Subcutaneous abdominal adipose tissue (tissue), 5 donors: ENCODE measurements around the gene RNF114.
A peak's percentile ranks its signal among the peaks of the same experiment; 100 is the strongest.

Source experiments
- H3K27ac ChIP-seq: one replicate; pipeline ENCODE4 v1.7.0; 2013; ENCODE audit warnings: low read depth, mild to moderate bottlenecking, inconsistent platforms, low read length, moderate library complexity
- H3K27me3 ChIP-seq, 5 donors: one replicate each; pipeline ENCODE4 v1.7.0; 2013; ENCODE audit warnings: low read length in 5 of 5, inconsistent platforms in 1 of 5; ENCODE audit not compliant: control insufficient read depth in 5 of 5, insufficient read depth in 4 of 5
- H3K36me3 ChIP-seq, 5 donors: one replicate each; pipeline ENCODE4 v1.7.0; 2013; ENCODE audit warnings: low read length in 5 of 5; ENCODE audit not compliant: control insufficient read depth in 5 of 5, insufficient read depth in 5 of 5
- H3K4me1 ChIP-seq, 5 donors: one replicate each; pipeline ENCODE4 v1.7.0; 2013; ENCODE audit warnings: low read length in 5 of 5, mild to moderate bottlenecking in 3 of 5, moderate library complexity in 1 of 5; ENCODE audit not compliant: control insufficient read depth in 5 of 5, insufficient read depth in 5 of 5
- H3K4me3 ChIP-seq, 5 donors: one replicate each; pipeline ENCODE4 v1.7.0; 2013; ENCODE audit warnings: low read length in 5 of 5, low read depth in 1 of 5
- H3K9ac ChIP-seq, 5 donors: one replicate each; pipeline ENCODE4 v1.7.0; 2013; ENCODE audit warnings: low read length in 5 of 5, mild to moderate bottlenecking in 4 of 5, moderate library complexity in 3 of 5
- H3K9me3 ChIP-seq, 5 donors: one replicate each; pipeline ENCODE4 v1.7.0; 2013; ENCODE audit warnings: low read length in 5 of 5; ENCODE audit not compliant: control insufficient read depth in 5 of 5
- donor health status: healthy.
- donor health status: healthy.
- donor health status: healthy.
- donor health status: healthy.
- donor health status: healthy.

Gene RNF114

GRCh38 chr20:49936153-49937026, at the start of gene RNF114:
Gene RNF114 (plus strand): TSS chr20:49936397. CDS start chr20:49936413, 16 bp downstream.
- no peaks in the 10 kb centered on the region for H3K27me3 ChIP-seq
- no peaks in the 10 kb centered on the region for H3K9me3 ChIP-seq
- peaks cover under 1 to 9% (median 6%) of the 10 kb centered on the region in 5 donors for H3K36me3 ChIP-seq
- peak within 1 kb of the TSS; percentile 58 for H3K27ac ChIP-seq
- peaks cover 8 to 49% (median 41%) of the 10 kb centered on the region in 5 donors for H3K4me1 ChIP-seq
- H3K4me3 ChIP-seq: peak within 1 kb of the TSS; percentile 83 to 94 (median 91)
- H3K9ac ChIP-seq: peak within 1 kb of the TSS; percentile 73 to 94 (median 91)

GRCh38 chr20:49886571-49887213, 49.5 kb upstream of the RNF114 start:
- H3K27ac ChIP-seq: peak overlapping the region; percentile 50
- no peaks in the 10 kb centered on the region for H3K9me3 ChIP-seq
- H3K27me3 ChIP-seq: no peaks in the 10 kb centered on the region
- H3K36me3 ChIP-seq: peaks cover 0 to 88% (median 57%) of the 10 kb centered on the region in 5 donors
- peak overlapping the region in 2 of 5 donors; percentile 1 to 62 for H3K9ac ChIP-seq
- H3K4me3 ChIP-seq: no peak overlapping the region
- peaks cover 4 to 30% (median 21%) of the 10 kb centered on the region in 5 donors for H3K4me1 ChIP-seq

- Histone ChIP-seq H3K27ac (peak overlapping the region; percentile 50), H3K9me3 (no peaks in the 10 kb centered on the region), H3K9ac (peak overlapping the region in 2 of 5 donors; percentile 32 to 62), H3K36me3 (peaks cover 0 to 80% (median 50%) of the 10 kb centered on the region in 5 donors), H3K27me3 (no peaks in the 10 kb centered on the region), H3K4me1 (peaks cover 4 to 33% (median 24%) of the 10 kb centered on the region in 5 donors), H3K4me3 (no peak overlapping the region)
Measured at GRCh38 chr20:49887251-49888211, 48.7 kb upstream of the RNF114 start.

GRCh38 chr20:49888212-49889000, 47.8 kb upstream of the RNF114 start:
- Histone ChIP-seq H3K27me3 (no peaks in the 10 kb centered on the region), H3K27ac (no peak overlapping the region), H3K4me1 (peaks cover 6 to 41% (median 32%) of the 10 kb centered on the region in 5 donors), H3K36me3 (peaks cover 0 to 72% (median 43%) of the 10 kb centered on the region in 5 donors), H3K9me3 (no peaks in the 10 kb centered on the region), H3K4me3 (no peak overlapping the region), H3K9ac (no peak overlapping the region)

GRCh38 chr20:49889001-49889934, 46.9 kb upstream of the RNF114 start:
- H3K4me1 ChIP-seq: peaks cover 6 to 45% (median 40%) of the 10 kb centered on the region in 5 donors
- no peak overlapping the region for H3K4me3 ChIP-seq
- no peaks in the 10 kb centered on the region for H3K9me3 ChIP-seq
- no peak overlapping the region for H3K9ac ChIP-seq
- H3K36me3 ChIP-seq: peaks cover 0 to 64% (median 36%) of the 10 kb centered on the region in 5 donors
- H3K27me3 ChIP-seq: no peaks in the 10 kb centered on the region
- H3K27ac ChIP-seq: no peak overlapping the region

GRCh38 chr20:49889935-49890333, 46.3 kb upstream of the RNF114 start:
- Histone ChIP-seq H3K9me3 (no peaks in the 10 kb centered on the region), H3K4me1 (peaks cover 6 to 45% (median 40%) of the 10 kb centered on the region in 5 donors), H3K4me3 (no peak overlapping the region), H3K27ac (no peak overlapping the region), H3K9ac (no peak overlapping the region), H3K36me3 (peaks cover 0 to 57% (median 29%) of the 10 kb centered on the region in 5 donors), H3K27me3 (no peaks in the 10 kb centered on the region)

GRCh38 chr20:49890471-49891361, 45.5 kb upstream of the RNF114 start:
- H3K4me1 ChIP-seq: peaks cover 6 to 45% (median 44%) of the 10 kb centered on the region in 5 donors
- no peak overlapping the region for H3K9ac ChIP-seq
- H3K36me3 ChIP-seq: peaks cover 0 to 49% (median 21%) of the 10 kb centered on the region in 5 donors
- no peaks in the 10 kb centered on the region for H3K27me3 ChIP-seq
- no peak overlapping the region for H3K27ac ChIP-seq
- no peak overlapping the region for H3K4me3 ChIP-seq
- H3K9me3 ChIP-seq: no peaks in the 10 kb centered on the region
